Naive thymus-derived CD4-positive, alpha-beta T cell (primary cell): Measurements from ENCODE around the gene STUM. TPM values are rescaled to one million over a fixed set of nuclear protein-coding genes. Genes with fewer than 3 reads are reported as not detected.

Source experiments
- ATAC-seq: fragments of 150-1000 bp; cut with Tn5 transposase; 2 replicates; pipeline ENCODE4 v1.10.0; 2021; ENCODE audit warnings: mild to moderate bottlenecking, moderate library complexity
- CTCF ChIA-PET: fragments of 350-600 bp; sonication (Branson Sonifier 250); formaldehyde crosslinking; loops from one replicate; lab custom pipeline; 2021; ENCODE audit warnings: antibody characterized with exemption; lab: Charles Lee
- POLR2A ChIA-PET: fragments of 350-600 bp; sonication (Branson Sonifier 250); formaldehyde crosslinking; loops from one replicate; lab custom pipeline; 2021; ENCODE audit warnings: antibody characterized with exemption, inconsistent platforms; lab: Charles Lee
- DNase-seq, 9 donors: peaks; one replicate each; pipeline versions ENCODE4 v3.0.0 to v3.0.0-alpha.2; 2020 to 2022; ENCODE audit warnings: mixed read lengths in 1 of 9
- H3K27ac ChIP-seq: one replicate; pipeline ENCODE4 v1.7.0; 2013; ENCODE audit warnings: mild to moderate bottlenecking, low read depth, low read length, moderate library complexity
- H3K27me3 ChIP-seq, 2 donors: one replicate each; pipeline ENCODE4 v1.7.0; 2013; ENCODE audit warnings: low read length in 2 of 2, mild to moderate bottlenecking in 2 of 2, moderate library complexity in 2 of 2; ENCODE audit not compliant: control insufficient read depth in 2 of 2, insufficient read depth in 2 of 2
- H3K36me3 ChIP-seq, 3 experiments: 1 replicate in 2 of 3; 2 replicates in 1 of 3; pipeline ENCODE4 v1.7.0; 2013; ENCODE audit warnings: low read length in 3 of 3, mild to moderate bottlenecking in 3 of 3, moderate library complexity in 1 of 3; ENCODE audit not compliant: insufficient read depth in 3 of 3, control insufficient read depth in 2 of 3
- H3K4me1 ChIP-seq, 2 donors: one replicate each; pipeline ENCODE4 v1.7.0; 2013; ENCODE audit warnings: low read length in 2 of 2, mild to moderate bottlenecking in 2 of 2, moderate library complexity in 1 of 2; ENCODE audit not compliant: control insufficient read depth in 2 of 2, insufficient read depth in 2 of 2
- H3K4me3 ChIP-seq: 2 replicates; pipeline ENCODE4 v1.7.0; 2013; ENCODE audit warnings: mild to moderate bottlenecking, low read length
- H3K9me3 ChIP-seq, 3 experiments: 1 replicate in 2 of 3; 2 replicates in 1 of 3; pipeline ENCODE4 v1.7.0; 2013; ENCODE audit warnings: low read length in 3 of 3; ENCODE audit not compliant: control insufficient read depth in 2 of 3
- H3K27ac Mint-ChIP-seq, 9 donors: one replicate each; pipeline ENCODE4 v1.8.0; 2020 to 2022; ENCODE audit warnings: mixed read lengths in 9 of 9, mild to moderate bottlenecking in 8 of 9, moderate library complexity in 5 of 9, inconsistent platforms in 2 of 9
- H3K27me3 Mint-ChIP-seq, 5 donors: one replicate each; pipeline ENCODE4 v1.8.0; 2021 to 2022; ENCODE audit warnings: mixed read lengths in 5 of 5, mild to moderate bottlenecking in 1 of 5
- H3K36me3 Mint-ChIP-seq, 5 donors: one replicate each; pipeline ENCODE4 v1.8.0; 2020 to 2022; ENCODE audit warnings: mixed read lengths in 5 of 5, mild to moderate bottlenecking in 3 of 5, inconsistent platforms in 1 of 5
- H3K4me1 Mint-ChIP-seq, 7 donors: one replicate each; pipeline ENCODE4 v1.8.0; 2020 to 2022; ENCODE audit warnings: mixed read lengths in 7 of 7, mild to moderate bottlenecking in 3 of 7, inconsistent platforms in 1 of 7
- H3K4me3 Mint-ChIP-seq, 10 donors: one replicate each; pipeline ENCODE4 v1.8.0; 2020 to 2022; ENCODE audit warnings: mild to moderate bottlenecking in 10 of 10, mixed read lengths in 10 of 10, moderate library complexity in 6 of 10, inconsistent platforms in 2 of 10
- H3K9me3 Mint-ChIP-seq, 11 donors: one replicate each; pipeline ENCODE4 v1.8.0; 2020 to 2022; ENCODE audit warnings: mixed read lengths in 11 of 11, mild to moderate bottlenecking in 4 of 11, inconsistent platforms in 1 of 11, moderate library complexity in 1 of 11
- intact Hi-C, 2 donors: fragments of 100-400 bp; cut with micrococcal nuclease; formaldehyde crosslinking; loops; one replicate each; pipeline ENCODE4 v1.15.1; 2023
- polyA plus RNA-seq, 2 donors: library from polyadenylated mRNA; unstranded; fragments of 300-500 nt; fragmentation: Illumina TruSeq; gene quantifications; one replicate each; pipeline ENCODE4 v1.2.3, GENCODE V29; 2021
- total RNA-seq, 6 experiments: library from RNA in 5 of 6; stranded (reverse) in 5 of 6; gene quantifications; 1 replicate in 5 of 6; 2 replicates in 1 of 6; pipeline ENCODE4 v1.2.3 and lab custom pipeline; 2021 to 2026

Gene STUM
- total and polyA plus RNA-seq, 7 experiments from 2014 or later: not detected

DNA sequence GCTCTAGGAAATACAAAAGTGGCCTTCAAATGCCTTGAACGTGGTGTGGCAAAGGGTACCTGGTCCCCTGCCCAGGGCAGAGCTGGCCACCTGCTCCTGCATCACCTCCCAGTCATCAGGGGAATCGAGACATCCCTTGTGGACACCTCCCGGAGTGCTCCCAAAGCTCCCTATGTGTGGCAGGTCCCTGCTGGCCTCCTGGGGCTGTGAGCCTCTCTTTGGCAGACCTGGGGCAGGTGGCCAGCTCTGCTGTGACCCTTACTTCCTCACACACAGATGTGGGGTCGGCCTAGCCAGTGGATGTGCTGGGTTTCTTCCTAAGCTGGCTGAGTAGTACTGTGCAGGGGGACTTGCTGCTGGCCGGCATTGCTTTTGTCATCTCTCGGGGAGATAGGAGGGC is 104.0 kb downstream of the STUM start:
- DNase-seq (no peak), ATAC-seq (no peak)
- ChIA-PET POLR2A (interaction anchor here (1.5 to 17.1 kb wide), 5 partner anchors 10 to 83 kb away, joined by 4 to 276 read pairs (median 24); no protein-coding TSS in a partner anchor), CTCF (interaction anchor here (0.7 to 5.6 kb wide), 3 partner anchors 9 to 176 kb away, joined by 3 to 28 read pairs (median 5); no protein-coding TSS in a partner anchor)
- H3K4me3 Mint-ChIP-seq: peak overlapping the region in 7 of 10 donors; percentile 18 to 89 (median 87)
- intact Hi-C loops: loop anchor here (1.0 to 2.0 kb wide), 7 partner anchors 7 to 51 kb away; no protein-coding TSS in a partner anchor
- no peak overlapping the region for H3K4me3 ChIP-seq
- peaks cover 5 to 22% of the 10 kb centered on the region in 2 donors for H3K4me1 ChIP-seq
- H3K27ac ChIP-seq: no peak overlapping the region
- H3K9me3 Mint-ChIP-seq: no peaks in the 10 kb centered on the region
- H3K4me1 Mint-ChIP-seq: peaks cover 0 to 80% (median 36%) of the 10 kb centered on the region in 7 donors
- peaks cover 11 to 18% (median 13%) of the 10 kb centered on the region in 3 experiments for H3K36me3 ChIP-seq
- no peaks in the 10 kb centered on the region for H3K9me3 ChIP-seq
- H3K36me3 Mint-ChIP-seq: peaks cover 7 to 23% (median 9%) of the 10 kb centered on the region in 5 donors
- H3K27ac Mint-ChIP-seq: peak overlapping the region in 1 of 9 donors; percentile 95
- H3K27me3 ChIP-seq: no peaks in the 10 kb centered on the region
- H3K27me3 Mint-ChIP-seq: no peaks in the 10 kb centered on the region

DNA sequence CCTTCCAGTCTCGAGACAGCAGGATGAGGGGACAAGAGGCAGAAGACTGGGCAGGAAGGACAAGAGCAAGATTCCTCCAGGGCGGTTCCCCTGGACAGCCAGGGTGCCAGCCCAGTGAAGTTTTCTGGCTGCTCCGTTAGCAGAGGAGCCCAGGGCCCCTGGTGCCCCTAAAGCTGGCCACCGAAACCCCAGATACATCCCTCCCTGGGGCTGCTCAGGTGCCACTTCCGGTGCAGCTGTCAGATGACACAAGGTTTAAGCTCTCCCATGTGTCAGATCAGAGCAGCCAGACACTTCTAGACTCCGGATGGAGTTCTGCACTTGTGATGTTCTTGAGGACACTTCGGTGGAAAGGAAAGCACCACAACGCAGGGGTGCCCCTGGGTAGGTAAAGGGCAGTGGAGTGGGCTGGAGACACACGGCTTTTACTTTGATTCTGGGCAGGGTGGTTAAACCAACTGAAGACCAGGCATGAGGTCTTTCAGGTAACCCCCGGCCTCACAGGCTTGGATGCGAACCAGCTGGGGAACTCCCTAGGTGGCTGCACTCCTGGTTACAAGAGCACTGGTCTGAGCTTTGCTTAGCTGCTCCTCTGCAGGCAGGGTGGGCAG is 104.9 kb downstream of the STUM start:
- POLR2A ChIA-PET: interaction anchor here (0.6 to 17.1 kb wide), 20 partner anchors 9 to 1087 kb away, joined by 3 to 276 read pairs (median 4); partner anchors contain the start of genes ITPKB and SDE2
- Histone ChIP-seq H3K27ac (no peak overlapping the region), H3K27me3 (no peaks in the 10 kb centered on the region), H3K36me3 (peaks cover 6 to 10% (median 6%) of the 10 kb centered on the region in 3 experiments), H3K4me3 (peak overlapping the region; percentile 10), H3K4me1 (peaks cover 5 to 19% of the 10 kb centered on the region in 2 donors), H3K9me3 (no peaks in the 10 kb centered on the region)
- peak overlapping the region in 1 of 9 donors; percentile 95 for H3K27ac Mint-ChIP-seq
- ATAC-seq (peak; percentile 79), DNase-seq (peak in 7 of 9 donors; percentile 66 to 85 (median 79))
- no peaks in the 10 kb centered on the region for H3K9me3 Mint-ChIP-seq
- H3K4me3 Mint-ChIP-seq: peak overlapping the region in 9 of 10 donors; percentile 79 to 89 (median 88)
- H3K27me3 Mint-ChIP-seq: no peaks in the 10 kb centered on the region
- H3K4me1 Mint-ChIP-seq: peaks cover 0 to 83% (median 28%) of the 10 kb centered on the region in 7 donors
- intact Hi-C loops: loop anchor here (1.0 to 2.0 kb wide), 7 partner anchors 8 to 50 kb away; no protein-coding TSS in a partner anchor
- H3K36me3 Mint-ChIP-seq: peaks cover 3 to 15% (median 4%) of the 10 kb centered on the region in 5 donors
- CTCF ChIA-PET: interaction anchor here (0.5 to 2.2 kb wide), 11 partner anchors 9 to 778 kb away, joined by 3 to 5 read pairs (median 3); no protein-coding TSS in a partner anchor

DNA sequence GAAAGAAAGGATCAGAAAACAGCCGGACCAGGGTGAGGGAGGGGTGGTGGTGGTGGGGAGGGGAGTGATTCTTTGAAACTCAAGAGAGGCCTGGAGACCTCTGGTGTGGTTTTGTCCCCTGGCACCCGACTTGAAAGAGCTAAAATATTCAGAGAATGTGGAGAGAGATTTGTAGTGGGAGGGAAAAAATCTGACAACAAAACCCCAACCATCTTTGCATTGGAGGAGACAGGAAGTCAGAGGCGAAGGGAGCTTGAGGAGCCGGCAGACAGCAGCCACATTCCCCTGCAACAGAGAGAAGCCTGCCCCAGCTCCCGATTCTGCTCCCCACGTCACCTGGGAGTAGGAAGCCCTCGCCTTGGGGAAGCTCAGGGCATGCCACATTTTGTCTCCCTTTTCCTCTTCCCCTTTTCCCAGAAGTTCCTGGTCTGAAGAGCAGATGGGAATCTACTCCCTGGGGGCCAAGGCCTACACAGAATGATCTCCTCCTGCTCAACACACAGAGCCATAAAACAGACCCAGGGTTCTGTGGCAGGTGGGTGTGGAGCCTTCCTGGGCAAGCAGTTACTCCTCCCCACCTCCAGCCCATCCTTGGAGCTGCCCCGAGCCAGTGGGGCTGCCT is 105.6 kb downstream of the STUM start:
- DNase-seq (peak in 1 of 9 donors; percentile 49), ATAC-seq (no peak)
- Mint-ChIP-seq H3K36me3 (peaks cover 0 to 7% (median 0%) of the 10 kb centered on the region in 5 donors), H3K9me3 (no peaks in the 10 kb centered on the region), H3K27me3 (no peaks in the 10 kb centered on the region), H3K27ac (peak overlapping the region in 1 of 9 donors; percentile 95), H3K4me3 (peak overlapping the region in 9 of 10 donors; percentile 79 to 89 (median 88)), H3K4me1 (peaks cover 0 to 79% (median 21%) of the 10 kb centered on the region in 7 donors)
- ChIA-PET CTCF (interaction anchor here (0.6 to 2.2 kb wide), 12 partner anchors 8 to 777 kb away, joined by 3 to 5 read pairs (median 4); no protein-coding TSS in a partner anchor), POLR2A (interaction anchor here (0.8 to 17.1 kb wide), 17 partner anchors 9 to 655 kb away, joined by 3 to 276 read pairs (median 4); partner anchors contain the start of genes ITPKB and SDE2)
- H3K27me3 ChIP-seq: no peaks in the 10 kb centered on the region
- H3K4me1 ChIP-seq: peaks cover 4 to 17% of the 10 kb centered on the region in 2 donors
- H3K4me3 ChIP-seq: peak overlapping the region; percentile 10
- H3K36me3 ChIP-seq: peaks cover 0 to 4% (median 3%) of the 10 kb centered on the region in 3 experiments
- H3K27ac ChIP-seq: no peak overlapping the region
- intact Hi-C loops: loop anchor here in 1 of 2 donors (2.0 kb wide), 1 partner anchor 21 kb away; no protein-coding TSS in a partner anchor
- no peaks in the 10 kb centered on the region for H3K9me3 ChIP-seq

DNA sequence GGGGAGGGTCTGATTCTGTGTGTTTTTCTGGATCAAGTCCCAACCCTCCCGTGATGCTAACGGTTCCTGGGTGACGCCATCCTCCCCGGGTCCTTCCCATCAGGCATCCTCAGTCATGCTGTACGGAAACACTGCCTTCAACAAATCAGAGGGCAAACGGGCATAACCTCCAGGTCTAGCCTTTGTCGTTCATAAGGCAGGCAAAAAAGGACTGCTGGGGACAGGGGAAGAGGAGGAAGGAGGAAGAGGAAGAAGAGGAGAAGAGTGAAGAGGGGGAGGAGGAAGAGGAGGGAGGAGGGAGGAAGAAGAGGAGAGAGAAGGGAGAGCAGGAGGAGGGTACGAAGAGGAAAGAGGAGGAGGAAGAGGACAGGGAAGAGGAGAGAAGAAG is 106.1 kb downstream of the STUM start:
- H3K36me3 Mint-ChIP-seq: peaks cover 0 to 4% (median 0%) of the 10 kb centered on the region in 5 donors

DNA sequence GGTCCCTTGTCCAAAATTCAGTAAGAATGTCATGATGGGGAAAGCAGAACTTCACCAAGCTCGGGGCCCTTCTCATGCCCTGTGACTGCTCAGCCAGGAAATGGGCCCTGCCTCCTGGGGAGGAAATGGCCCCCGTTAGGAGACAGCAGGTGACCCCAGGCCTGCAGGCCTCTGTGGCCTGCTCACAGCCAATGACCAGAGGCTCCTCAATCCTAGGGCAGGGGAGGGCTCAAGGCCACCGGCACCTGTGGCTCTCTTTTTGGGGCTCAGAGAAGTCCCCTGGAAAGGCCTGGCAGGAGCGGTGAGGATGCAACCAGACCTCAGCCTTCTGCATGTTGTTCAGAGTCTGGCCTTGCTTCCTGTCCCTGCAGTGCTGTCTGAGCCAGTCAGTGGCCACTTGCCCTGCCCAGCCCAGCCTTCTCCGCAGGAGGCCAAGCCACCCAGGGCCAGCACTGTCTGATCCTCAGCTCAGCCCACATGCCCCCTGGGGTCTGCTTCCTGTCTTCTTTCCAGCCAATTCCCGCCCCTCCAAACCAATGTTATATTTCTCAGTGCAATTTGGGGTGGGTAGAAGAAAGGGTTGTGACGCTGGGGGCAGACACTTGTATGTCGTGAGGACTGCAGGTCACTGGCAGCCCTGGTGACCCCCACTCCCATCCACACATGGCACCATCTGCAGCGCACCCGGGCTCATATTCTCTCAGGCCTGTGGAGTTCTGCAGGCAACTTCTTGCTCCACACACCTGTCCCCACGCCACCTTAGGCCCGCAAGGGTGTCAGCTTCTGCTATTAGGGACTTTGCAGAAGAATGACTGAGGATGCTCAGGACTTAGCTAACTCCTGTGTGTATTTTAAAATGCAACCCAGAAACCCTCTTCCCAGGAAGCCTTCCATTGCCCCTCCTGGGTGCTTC is 106.9 kb downstream of the STUM start:
- H3K4me1 Mint-ChIP-seq: peaks cover 0 to 77% (median 7%) of the 10 kb centered on the region in 7 donors
- peaks cover 5 to 12% of the 10 kb centered on the region in 2 donors for H3K4me1 ChIP-seq
- no peak for DNase-seq

More for the DNA sequence above, 106.1 kb downstream of the STUM start:
- POLR2A ChIA-PET: interaction anchor here (0.5 to 17.1 kb wide), 10 partner anchors 8 to 655 kb away, joined by 3 to 276 read pairs (median 8); partner anchors contain the start of genes ITPKB and SDE2
- Histone ChIP-seq H3K4me3 (peak overlapping the region; percentile 10), H3K4me1 (peaks cover 4 to 14% of the 10 kb centered on the region in 2 donors), H3K9me3 (no peaks in the 10 kb centered on the region), H3K27ac (no peak overlapping the region), H3K36me3 (peaks cover 0 to 4% (median 0%) of the 10 kb centered on the region in 3 experiments), H3K27me3 (no peaks in the 10 kb centered on the region)
- intact Hi-C loops: loop anchor here in 1 of 2 donors (2.0 kb wide), 1 partner anchor 20 kb away; no protein-coding TSS in a partner anchor
- Mint-ChIP-seq H3K4me3 (peak overlapping the region in 9 of 10 donors; percentile 79 to 89 (median 88)), H3K9me3 (no peaks in the 10 kb centered on the region), H3K4me1 (peaks cover 0 to 78% (median 16%) of the 10 kb centered on the region in 7 donors), H3K27ac (peak overlapping the region in 1 of 9 donors; percentile 95), H3K27me3 (no peaks in the 10 kb centered on the region)
- DNase-seq: no peak
- ATAC-seq: no peak
- CTCF ChIA-PET: interaction anchor here (0.6 to 2.2 kb wide), 4 partner anchors 11 to 85 kb away, joined by 3 to 5 read pairs (median 3); no protein-coding TSS in a partner anchor

More for the DNA sequence above, 106.9 kb downstream of the STUM start:
- H3K27ac ChIP-seq: no peak overlapping the region
- ATAC-seq: peak; percentile 23
- intact Hi-C loops: loop anchor here in 1 of 2 donors (2.0 kb wide), 1 partner anchor 19 kb away; no protein-coding TSS in a partner anchor
- ChIA-PET POLR2A (interaction anchor here (0.5 to 17.1 kb wide), 9 partner anchors 7 to 283 kb away, joined by 3 to 276 read pairs (median 4); partner anchors contain the start of gene ITPKB), CTCF (interaction anchor here (1.1 to 1.2 kb wide), 2 partner anchors 52 to 84 kb away, joined by 3 read pairs; no protein-coding TSS in a partner anchor)
- H3K9me3 ChIP-seq: no peaks in the 10 kb centered on the region
- H3K27me3 ChIP-seq: no peaks in the 10 kb centered on the region
- H3K9me3 Mint-ChIP-seq: no peaks in the 10 kb centered on the region
- H3K4me3 Mint-ChIP-seq: peak overlapping the region in 9 of 10 donors; percentile 56 to 89 (median 88)
- no peaks in the 10 kb centered on the region for H3K27me3 Mint-ChIP-seq
- H3K36me3 ChIP-seq: peaks cover 0 to 4% (median under 1%) of the 10 kb centered on the region in 3 experiments
- peaks cover 0 to 8% (median 0%) of the 10 kb centered on the region in 5 donors for H3K36me3 Mint-ChIP-seq
- peak overlapping the region in 1 of 9 donors; percentile 95 for H3K27ac Mint-ChIP-seq
- H3K4me3 ChIP-seq: peak overlapping the region; percentile 10
